ENCODE measurements around the gene ARHGAP19. TPM values are rescaled to one million over a fixed set of nuclear protein-coding genes. Genes with fewer than 3 reads are reported as not detected.

The ARHGAP19 gene
- total RNA-seq, 1 experiment from 2014 or later = 33.2 TPM

GRCh38 chr10:97338041-97338440, 45.6 kb upstream of the ARHGAP19 start:
- Histone ChIP-seq H3K27ac (ENCODE audit: insufficient read length, low read depth, low read length) (no peak overlapping the region), H2BK15ac (ENCODE audit: low read depth, low read length) (no peak overlapping the region), H3K14ac (ENCODE audit: insufficient read depth, low read length) (no peak overlapping the region), H2AFZ (ENCODE audit: low read length) (no peak overlapping the region), H3K18ac (ENCODE audit: insufficient read length, low read depth, low read length) (no peak overlapping the region), H3K79me1 (ENCODE audit: insufficient read depth, low read depth, low read length, poor library complexity, severe bottlenecking) (no peaks in the 10 kb centered on the region), H4K5ac (ENCODE audit: insufficient read length, low read depth, low read length) (no peak overlapping the region), H3K4ac (ENCODE audit: low read depth, low read length) (no peak overlapping the region), H3K27me3 (ENCODE audit: insufficient read depth, low read length) (no peaks in the 10 kb centered on the region), H3K4me2 (ENCODE audit: insufficient read depth, insufficient read length, low read length) (peak overlapping the region; percentile 35), H4K20me1 (ENCODE audit: control insufficient read depth, insufficient read depth, insufficient read length) (peaks cover 3% of the 10 kb centered on the region), H2BK120ac (ENCODE audit: low read depth, low read length, poor library complexity, severe bottlenecking) (no peak overlapping the region), H3K9me3 (ENCODE audit: control insufficient read depth, low read depth, low read length) (no peaks in the 10 kb centered on the region), H3K23ac (ENCODE audit: insufficient read length, low read depth, low read length) (no peak overlapping the region), H2AK5ac (ENCODE audit: insufficient read length, low read length) (no peak overlapping the region), H3K56ac (ENCODE audit: insufficient read length, low read depth, low read length) (no peak overlapping the region), H3K23me2 (ENCODE audit: insufficient read length, low read depth, low read length, poor library complexity, severe bottlenecking) (peaks cover 6% of the 10 kb centered on the region), H3K4me1 (ENCODE audit: insufficient read depth, low read length) (peaks cover 7% of the 10 kb centered on the region), H4K8ac (replicated peaks; ENCODE audit: insufficient read length, low read depth, low read length) (no peak overlapping the region), H2BK12ac (ENCODE audit: insufficient read length, low read depth, low read length) (no peak overlapping the region), H3K79me2 (ENCODE audit: insufficient read depth, low read length) (no peaks in the 10 kb centered on the region; the same call in 1 of the 2 replicates), H3T11ph (ENCODE audit: low read length) (no peak overlapping the region), H2BK20ac (ENCODE audit: low read depth, low read length, poor library complexity, severe bottlenecking) (no peak overlapping the region), H2BK5ac (ENCODE audit: insufficient read length, low read length) (no peak overlapping the region), H3K9ac (ENCODE audit: extremely low read depth, insufficient read length, low read length) (no peak overlapping the region), H4K91ac (ENCODE audit: insufficient read length, low read depth, low read length) (no peak overlapping the region)
- Mint-ChIP-seq H3K9me3 (peaks cover 2 to 3% of the 10 kb centered on the region in 2 experiments; a peak in 1 of 5 replicates), H3K36me3 (ENCODE audit: insufficient read depth in 1 of 3, low read depth in 3 of 3) (peaks cover 0 to 13% (median 6%) of the 10 kb centered on the region in 3 experiments; a peak in 6 of 7 replicates), H3K27ac (peak overlapping the region; percentile 77 to 99 (median 98)), H3K4me1 (peaks cover 45 to 61% of the 10 kb centered on the region in 2 experiments), H3K4me3 (peak overlapping the region; percentile 48 to 66), H3K27me3 (ENCODE audit: low read depth) (no peaks in the 10 kb centered on the region; the same call in 1 of the 2 replicates)
- no peak for DNase-seq
- no peak for TF ChIP-seq CTCF (conservative IDR thresholded peaks at IDR 0.05)
- no CpG with 5 or more reads among the region's 5 CpGs for WGBS (ENCODE audit: extremely low coverage, insufficient read length, low lambda C conversion rate)
